ENCODE measurements around the gene DLL4.
"Not testable (repeated sequence)": the region's sequence is repeated elsewhere in the genome, so short reads cannot be mapped to it uniquely, and the experiment has no call there.

Gene DLL4

GRCh38 chr15:40943764-40944365, 14.7 kb downstream of the DLL4 start:
- DNase-seq, result no peak

DNA sequence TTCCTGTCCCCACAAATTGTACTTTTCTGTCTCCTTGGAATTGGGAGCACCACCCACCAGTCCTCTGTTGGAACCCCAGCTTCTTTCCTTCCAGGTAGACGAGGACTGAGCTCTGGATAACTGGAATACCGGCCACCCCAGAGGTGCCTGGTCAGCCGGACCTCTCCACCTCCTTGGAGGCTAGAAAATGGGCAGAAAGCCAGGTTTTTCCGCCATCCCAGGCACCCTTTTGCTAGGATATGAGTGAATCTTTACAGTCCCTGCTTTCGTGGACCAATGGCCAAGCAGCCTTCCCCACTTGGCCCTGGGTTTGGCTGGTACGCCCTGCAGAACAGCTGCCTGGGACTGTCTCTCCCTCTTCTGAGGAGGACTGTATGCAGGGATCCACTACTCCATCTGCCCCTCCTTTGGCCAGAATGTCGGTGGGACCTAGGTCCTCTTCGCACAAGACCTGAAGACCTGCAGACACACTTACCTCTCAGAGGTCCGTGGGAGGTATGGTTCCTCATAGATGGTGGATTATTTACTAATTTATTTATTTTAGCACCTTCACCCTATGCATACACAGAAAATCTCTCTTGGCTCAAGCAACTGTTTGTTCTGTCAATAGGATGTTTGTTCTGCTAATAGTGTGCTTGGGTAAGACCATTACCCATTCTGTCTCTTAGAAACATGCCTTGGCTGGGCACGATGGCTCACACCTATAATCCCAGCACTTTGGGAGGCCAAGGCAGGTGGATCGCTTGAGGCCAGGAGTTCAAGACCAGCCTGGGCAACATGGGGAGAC, 15.6 kb downstream of the DLL4 start:
- DNase-seq, result no peak

DNA sequence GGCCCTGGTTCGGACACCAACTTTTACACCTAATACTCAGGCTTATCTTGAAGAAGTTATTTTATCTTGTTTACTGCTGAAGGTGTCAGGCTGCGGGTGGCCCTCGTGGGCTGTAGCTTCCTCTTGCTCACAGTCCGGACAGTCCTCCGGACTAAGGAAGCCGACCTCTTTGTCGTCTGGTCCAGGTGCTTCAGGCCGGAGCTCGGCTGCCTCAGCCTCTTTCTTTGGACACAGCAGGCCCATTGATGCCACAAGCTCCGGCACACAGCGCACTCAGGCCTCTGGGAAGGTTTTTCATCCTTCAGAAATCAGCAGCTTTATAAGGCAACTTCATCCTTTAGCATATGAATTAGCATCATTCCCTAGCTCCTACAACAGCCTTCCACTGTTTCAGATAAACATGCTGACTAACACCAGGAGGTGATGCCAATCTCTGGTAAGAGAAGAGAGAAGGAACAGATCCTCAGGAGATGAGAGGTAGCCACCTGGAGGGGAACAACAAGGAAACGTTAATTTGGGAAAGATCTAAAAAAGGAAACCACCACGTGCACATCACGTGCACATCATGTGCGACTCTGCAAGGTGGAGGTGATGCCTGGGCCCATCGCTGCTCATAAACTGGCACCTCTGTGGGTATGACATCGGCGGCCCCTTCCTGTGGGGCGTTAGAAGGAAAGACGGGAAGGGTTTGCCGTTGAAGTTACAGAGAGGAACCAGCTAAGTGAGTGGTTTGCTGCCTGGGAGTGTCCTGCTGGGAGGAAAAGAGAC, 19.8 kb downstream of the DLL4 start:
- DNase-seq, result no peak

- DNase-seq, result no peak
Observed at GRCh38 chr15:40949756-40950207, 20.6 kb downstream of the DLL4 start.

DNA sequence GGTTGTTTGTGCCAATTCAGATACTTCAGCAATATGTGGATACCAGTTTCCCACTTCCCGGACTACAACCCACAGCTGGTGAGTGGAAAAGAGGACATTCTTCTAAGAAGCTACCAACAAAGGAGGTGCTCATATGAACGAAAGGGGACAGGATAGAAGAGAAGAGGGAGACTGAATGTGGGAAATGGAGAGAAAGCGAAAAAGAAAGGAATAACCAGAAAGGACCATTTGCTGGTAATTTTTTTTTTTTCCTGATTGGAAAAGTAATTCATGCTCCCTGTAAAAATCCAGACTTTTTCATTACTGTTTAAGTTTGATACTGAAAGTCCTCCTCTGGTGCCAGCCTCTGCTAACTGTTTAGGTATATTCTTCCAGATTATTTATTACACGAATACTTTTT, 22.6 kb downstream of the DLL4 start:
- DNase-seq, result no peak

DNA sequence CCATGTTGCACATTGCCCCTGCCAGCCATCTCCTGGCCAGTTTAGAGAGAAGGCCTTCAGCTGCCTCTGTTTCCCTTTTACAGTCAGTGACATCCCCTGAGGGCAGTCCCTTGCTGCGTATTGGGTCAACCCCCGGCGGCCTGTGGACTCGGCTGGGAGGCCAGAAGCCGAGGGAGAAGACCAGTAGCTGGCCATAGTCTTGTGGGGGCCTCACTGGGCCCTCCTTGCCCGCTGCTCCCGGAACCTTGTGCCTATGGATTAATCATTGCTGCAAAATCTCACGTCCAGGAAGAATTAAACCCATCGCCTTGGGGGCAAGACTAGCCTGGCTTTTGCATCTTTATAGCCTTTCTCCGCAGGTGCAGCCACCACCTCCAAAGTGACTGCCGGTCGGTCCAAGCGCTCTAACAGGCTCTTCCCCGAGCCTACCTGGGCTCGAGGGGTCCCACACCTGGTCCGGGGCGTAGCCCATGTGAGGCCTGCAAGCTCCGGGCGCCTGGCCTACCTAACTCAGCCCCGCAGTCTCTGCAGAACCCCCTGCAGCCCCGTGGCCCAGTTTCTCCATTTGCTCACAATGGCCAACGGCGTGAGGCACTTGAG, 23.3 kb downstream of the DLL4 start:
- no peak for DNase-seq

GRCh38 chr15:40952901-40953712, 24.0 kb downstream of the DLL4 start, which contains the start of gene CHAC1:
Gene CHAC1 (plus strand): TSS chr15:40953471. CDS start chr15:40953584, 113 bp downstream.
- peak; percentile 76 for DNase-seq

DNA sequence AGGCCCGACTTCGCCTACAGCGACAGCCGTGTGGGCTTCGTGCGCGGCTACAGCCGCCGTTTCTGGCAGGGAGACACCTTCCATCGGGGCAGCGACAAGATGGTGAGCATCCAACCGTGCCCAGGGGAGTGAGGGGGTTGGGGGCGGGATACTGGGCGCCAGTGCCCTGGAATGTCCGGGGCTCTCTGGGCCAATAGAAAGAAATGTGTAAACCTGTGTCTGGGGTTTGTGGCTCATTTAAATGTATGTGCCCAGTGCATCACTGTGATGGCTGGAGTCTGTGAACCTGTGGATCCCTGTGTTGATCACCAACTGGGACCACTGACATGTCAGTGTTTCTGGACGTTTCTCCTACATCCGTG, 24.6 kb downstream of the DLL4 start:
- no peak for DNase-seq

- not testable (repeated sequence) for DNase-seq
Observed at GRCh38 chr15:40954158-40954848, 25.2 kb downstream of the DLL4 start.

GRCh38 chr15:40955141-40955903, 26.2 kb downstream of the DLL4 start:
- DNase-seq, result no peak

DNA sequence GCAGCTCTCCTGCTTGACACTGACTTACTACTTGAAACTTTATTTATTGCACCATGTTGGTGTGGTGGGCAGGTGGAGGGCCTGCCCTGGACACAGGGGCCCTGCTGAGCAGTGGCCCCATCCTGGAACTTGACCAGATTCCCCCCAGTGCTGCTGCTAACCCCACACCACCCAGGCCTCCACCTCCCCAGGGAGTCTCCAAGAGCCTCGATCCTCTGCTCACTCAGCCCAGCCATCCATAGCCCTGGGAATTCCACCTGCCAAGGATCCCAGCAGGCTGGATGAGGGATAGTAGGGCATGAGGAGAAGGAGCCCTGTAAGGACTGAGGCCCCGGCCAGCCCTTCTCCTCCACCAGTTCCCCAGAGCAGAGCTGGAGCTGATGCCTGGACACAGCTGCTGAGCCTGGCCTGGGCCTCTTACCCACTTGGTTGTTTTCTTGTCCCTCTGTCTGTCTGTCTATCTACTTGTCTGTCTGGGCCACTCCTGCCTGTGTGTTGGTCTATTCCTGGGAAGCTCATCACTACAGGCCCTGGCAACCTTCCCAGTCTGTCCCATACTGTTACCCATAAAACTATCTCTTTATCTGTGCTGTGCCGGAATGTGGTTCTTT, 26.9 kb downstream of the DLL4 start:
- no peak for DNase-seq

DNA sequence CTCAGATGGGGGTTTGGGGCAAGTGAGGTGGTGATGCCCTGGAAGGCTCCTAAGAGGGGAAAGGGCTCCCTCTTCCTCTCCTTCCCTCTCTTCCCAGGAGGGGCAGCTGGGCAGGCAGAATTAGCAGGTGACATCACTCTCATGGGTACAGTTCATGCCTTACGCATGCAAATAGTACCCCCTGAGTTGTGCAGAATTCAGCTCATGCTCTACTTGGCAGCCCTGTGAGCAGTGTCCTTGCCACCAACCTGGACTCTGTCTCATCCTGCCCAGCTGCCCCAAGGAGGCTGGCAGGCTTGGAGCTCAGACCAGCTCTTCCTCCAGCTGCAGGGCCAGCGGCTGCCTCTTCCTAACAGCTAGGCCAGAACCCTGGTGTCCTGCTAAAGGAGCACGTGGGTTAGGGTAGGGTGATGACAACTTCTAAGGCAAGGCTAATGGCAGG, 27.4 kb downstream of the DLL4 start:
- no peak for DNase-seq

DNA sequence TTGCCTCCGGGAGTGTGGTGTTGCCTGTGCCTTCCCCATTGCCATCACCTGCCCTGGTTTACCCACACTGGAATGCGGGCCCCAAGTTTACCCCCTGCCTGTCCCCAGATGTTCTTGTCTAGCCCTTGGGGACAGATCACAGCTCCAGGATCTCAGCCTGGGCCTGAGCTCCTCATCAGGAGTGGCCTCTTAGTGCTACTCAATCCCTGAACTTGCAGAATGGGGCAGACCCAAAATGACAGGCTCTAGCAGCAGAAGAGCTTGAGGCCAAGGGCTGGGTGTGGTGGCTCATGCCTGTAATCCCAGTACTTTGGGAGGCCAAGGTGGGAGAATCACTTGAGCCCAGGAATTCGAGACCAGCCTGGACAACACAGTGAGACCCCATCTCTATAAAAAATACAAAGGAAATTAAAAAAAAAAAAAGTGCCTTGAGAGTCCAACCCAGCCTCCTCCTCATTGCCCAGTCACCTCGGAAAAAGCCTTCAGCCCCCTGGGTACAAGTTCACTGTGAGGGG, 28.0 kb downstream of the DLL4 start:
- no peak for DNase-seq

DNA sequence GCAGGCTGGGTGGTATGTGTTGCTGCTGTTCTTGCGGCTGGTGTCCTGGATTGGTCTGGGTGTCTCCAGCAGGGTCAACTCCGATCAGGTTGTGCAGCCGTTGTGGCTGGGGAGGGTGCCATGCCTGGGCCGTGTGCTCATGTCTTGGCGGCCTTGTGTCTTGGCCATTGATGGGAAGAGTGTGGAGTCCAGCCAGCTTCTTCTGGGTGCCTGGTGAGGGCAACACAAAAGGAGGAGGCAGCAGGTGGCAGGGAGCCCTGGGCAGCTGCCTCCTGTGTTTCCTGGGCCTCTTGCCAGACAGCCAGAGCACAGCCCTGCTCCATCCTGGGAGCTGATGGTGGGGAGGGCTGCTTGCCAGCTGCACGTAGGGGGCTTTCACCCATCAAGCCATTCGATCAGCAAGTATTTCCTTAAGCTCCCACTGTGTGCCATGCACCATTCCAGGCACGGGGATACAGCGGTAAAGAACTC, 28.5 kb downstream of the DLL4 start:
- no peak for DNase-seq

DNA sequence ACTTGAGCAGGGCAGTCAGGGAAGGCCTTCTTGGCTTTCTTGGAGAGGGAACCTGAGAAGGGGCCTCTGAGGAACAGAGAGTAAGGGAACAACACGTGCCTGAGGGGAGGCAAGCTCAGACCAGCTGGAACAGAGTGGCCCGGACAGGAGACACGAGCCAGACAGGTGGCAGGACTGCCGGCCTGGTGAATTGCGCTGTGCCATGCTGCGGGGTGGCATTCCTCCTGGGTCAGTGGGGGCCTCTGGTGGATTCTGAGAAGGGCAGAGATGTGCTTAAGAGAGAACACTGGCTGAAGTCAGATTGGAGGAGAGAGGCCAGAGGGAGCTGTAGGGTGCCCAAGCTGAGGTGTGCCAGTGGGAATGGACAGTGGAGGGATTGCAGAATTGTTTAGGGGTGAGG, 29.0 kb downstream of the DLL4 start:
- no peak for DNase-seq

DNA sequence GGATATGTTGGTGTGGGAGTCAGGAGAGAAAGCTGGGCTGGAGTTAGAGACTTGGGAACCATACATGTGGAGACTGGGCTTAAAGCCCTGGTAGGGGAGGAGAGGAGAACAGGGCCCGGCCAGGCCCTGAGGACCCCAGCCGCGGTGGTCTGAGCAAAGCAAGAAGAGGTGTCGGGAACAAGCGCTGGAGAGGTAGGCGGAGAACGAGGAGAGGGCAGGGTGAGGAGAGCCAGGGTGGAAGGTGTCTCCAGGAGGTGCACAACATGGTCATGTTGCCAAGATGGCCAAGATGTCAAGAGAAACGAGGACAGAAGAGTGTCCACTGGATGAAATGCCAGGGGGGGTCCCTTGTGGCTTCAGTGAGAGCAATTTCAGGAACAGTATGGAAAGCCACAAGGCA, 29.6 kb downstream of the DLL4 start:
- DNase-seq, result no peak

- DNase-seq, result no peak
Observed at GRCh38 chr15:40959331-40960141, 30.4 kb downstream of the DLL4 start.

GRCh38 chr15:40960151-40960885, 31.2 kb downstream of the DLL4 start:
- DNase-seq, result no peak

DNA sequence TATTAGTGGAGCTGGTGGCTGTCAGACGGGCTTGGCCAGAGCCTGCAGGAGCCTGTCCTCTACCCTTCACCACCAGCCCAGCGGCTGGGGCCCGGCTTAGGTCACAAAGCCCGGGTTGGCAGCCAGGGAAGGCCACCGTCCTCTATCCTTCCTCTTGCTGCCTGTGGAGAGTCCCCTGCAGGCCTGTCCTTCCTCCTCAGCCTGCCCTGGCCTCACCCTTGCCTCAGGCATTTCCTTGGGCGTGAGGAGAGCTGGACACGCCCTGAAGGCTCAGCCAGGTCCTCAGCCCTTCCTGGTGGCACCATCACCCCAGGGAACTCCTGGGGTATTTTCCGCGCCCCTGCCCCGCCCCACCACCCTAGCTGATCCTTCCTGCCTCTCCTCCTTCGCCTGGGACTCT, 31.8 kb downstream of the DLL4 start:
- no peak for DNase-seq

Data from GF-D8 (cell line).